HG02943 (cell line): ENCODE data around the gene CERS1.

ENCODE experiments used
- ATAC-seq: cut with Tn5 transposase; IDR thresholded peaks from one replicate; pipeline ENCODE4 v1.9.1; 2021; ENCODE audit warnings: mild to moderate bottlenecking, low read depth, moderate library complexity; ENCODE audit not compliant: unreplicated experiment

Gene CERS1

DNA sequence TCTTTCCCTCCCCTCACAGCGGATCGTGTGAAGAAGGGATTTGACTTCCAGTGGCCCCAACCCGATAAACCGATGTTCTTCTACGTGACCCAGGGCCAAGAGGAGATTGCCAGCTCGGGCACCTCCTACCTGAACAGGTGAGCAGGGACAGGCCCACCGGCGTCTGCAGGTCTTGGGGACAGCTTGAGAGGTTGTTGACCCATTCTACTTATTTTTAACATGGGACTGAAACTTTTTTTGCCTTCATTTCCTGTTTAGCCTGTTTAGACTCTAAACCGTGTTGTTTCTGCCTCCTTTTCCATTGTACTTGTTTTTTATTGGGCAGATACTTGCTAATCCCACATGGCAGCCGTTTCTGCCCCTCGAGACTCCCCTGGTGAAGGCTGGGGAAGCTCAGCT lies 35.7 kb downstream of the CERS1 start:
- ATAC-seq = no peak

DNA sequence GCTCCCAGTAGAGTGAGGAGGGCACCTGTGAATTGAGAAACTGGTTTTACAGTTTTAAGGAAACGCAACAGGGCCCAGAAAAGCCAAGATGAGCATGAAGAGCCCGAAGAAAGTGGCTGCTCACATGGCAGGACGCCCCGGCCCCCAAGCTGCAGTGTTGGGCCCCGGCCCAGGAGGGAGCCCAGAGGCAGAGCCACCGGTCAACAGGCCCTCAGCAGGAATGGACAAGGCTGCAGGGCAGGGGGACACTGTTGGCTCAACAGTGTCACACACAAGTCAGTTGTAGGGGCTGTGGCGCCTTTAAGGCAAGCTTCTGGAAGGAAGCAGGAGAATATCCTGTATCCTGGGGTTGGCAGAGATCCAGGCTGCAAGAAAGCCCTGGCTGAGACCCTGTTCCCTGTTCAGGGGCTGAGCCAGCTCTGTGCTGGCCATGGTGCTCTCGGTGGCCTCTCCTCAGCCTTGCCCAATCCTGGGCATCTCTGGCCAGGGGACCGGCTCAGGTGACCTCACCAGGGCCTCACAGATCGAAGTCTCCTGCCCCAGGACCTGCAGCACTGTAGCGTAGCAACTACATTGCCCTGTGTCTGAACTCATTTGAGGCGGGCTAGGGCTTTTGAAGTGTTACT lies 36.2 kb downstream of the CERS1 start:
- no peak for ATAC-seq

DNA sequence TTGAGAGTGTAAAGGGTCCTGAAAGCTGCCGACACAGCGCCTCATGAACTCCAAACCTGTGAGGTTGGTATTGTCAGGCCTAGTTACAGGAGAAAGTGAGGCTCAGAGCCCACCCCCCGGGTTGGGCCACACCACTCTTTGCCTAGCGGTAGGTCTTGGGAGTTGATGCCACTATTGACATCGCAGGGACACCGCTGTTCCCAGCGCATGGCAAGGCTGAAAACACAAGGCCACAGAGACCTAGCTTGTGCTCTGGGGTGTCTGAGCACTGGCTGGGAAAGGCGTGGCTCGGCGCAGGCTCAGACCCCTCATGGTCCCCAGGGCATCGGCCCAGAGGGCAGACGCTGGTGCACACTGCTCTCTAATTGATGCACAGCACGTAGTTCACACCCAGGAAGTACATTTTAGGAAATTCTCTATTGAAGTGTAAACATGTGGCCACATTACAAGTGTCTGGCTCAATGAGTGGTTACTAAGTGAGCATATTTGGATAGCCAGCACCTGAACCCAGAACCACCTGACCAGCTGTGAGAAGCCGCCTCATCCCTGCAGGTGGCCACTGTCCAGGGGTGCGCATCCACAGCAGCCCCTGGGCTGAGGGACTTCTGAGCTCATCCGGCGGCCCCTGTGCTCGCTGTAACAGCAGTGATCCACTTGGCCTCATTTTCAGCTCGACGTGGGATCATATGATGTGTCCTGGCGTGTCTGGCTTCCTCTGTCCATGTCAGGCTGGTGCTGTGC lies 36.9 kb downstream of the CERS1 start:
- ATAC-seq = no peak

DNA sequence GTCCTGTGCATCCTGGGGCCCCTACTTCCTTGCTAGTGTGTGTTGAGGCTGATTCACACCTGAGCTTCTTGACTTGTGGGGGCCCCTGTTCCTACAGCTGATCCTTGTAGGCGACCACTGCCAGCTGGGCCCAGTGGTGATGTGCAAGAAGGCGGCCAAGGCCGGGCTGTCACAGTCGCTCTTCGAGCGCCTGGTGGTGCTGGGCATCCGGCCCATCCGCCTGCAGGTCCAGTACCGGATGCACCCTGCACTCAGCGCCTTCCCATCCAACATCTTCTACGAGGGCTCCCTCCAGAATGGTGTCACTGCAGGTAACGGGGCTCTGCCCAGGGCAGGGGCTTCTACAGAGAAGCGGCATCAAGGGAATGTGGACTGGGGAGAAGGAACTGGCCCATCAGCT lies 38.7 kb downstream of the CERS1 start:
- ATAC-seq = no peak

DNA sequence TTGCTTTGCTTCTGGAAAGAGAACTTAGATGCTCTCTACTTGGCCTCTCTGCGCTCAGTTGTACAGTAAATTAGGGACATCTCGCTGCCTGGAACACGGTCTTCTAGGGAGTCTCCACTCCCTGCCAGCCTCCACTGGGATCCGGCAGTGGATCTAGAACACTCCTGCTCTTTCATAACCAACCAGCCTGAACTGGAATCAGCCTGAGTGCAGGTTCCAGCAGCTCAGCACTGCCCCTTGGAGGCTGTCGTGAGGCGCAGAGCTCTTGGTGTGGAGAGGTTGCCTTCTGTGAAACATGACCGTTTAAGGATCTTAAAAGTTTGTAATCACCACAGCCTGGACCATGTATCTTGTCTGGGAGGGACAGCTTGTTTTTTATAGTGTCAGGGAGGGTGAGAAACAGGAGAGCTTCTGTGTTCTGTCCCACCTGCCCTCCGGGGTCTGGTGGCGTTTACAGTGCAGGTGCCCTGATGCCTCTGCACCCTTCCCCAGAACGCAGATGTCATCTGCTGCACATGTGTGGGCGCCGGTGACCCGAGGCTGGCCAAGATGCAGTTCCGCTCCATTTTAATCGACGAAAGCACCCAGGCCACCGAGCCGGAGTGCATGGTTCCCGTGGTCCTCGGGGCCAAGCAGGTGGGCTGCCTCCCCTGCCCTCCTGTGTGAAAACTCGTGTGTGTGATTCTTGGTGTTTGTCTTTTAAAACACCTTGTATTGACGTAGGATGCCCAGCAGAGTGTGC lies 39.4 kb downstream of the CERS1 start:
- no peak for ATAC-seq

DNA sequence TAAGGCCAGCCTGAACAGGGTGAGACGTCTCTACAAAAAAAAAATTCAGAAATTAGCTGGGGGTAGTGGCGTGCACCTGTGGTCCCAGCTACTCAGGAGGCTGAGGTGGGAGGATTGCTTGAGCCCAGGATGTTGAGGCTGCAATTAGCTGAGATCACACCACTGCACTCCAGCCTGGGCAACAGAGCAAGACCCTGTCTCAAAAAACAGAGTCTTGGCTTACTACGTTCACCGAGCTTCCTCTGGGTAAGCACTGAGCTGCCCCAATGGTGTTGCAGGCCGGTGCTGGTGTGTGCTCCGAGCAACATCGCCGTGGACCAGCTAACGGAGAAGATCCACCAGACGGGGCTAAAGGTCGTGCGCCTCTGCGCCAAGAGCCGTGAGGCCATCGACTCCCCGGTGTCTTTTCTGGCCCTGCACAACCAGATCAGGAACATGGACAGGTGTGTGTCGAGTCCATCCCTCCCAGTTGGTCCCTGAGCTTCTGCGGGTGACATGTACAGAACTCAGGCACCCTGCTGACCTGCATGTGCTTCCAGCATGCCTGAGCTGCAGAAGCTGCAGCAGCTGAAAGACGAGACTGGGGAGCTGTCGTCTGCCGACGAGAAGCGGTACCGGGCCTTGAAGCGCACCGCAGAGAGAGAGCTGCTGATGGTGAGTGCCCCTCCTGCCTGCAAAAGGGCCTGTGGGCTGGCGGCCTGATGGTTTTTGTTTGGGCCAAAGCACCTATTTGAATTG lies 40.1 kb downstream of the CERS1 start:
- no peak for ATAC-seq

DNA sequence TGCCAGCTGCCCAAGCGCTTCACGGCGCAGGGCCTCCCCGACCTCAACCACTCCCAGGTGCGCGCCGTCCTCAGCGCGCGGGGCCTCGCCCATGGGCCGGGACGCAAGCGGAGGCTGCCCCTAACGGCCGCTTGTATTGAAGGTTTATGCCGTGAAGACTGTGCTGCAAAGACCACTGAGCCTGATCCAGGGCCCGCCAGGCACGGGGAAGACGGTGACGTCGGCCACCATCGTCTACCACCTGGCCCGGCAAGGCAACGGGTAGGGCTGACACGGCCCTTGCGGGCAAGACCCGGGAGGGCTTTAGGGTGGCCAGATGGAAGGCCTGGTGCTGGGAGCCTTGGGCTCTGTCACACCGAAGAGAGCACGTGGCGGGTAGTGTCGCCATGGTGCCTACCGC lies 41.0 kb downstream of the CERS1 start:
- ATAC-seq = no peak

DNA sequence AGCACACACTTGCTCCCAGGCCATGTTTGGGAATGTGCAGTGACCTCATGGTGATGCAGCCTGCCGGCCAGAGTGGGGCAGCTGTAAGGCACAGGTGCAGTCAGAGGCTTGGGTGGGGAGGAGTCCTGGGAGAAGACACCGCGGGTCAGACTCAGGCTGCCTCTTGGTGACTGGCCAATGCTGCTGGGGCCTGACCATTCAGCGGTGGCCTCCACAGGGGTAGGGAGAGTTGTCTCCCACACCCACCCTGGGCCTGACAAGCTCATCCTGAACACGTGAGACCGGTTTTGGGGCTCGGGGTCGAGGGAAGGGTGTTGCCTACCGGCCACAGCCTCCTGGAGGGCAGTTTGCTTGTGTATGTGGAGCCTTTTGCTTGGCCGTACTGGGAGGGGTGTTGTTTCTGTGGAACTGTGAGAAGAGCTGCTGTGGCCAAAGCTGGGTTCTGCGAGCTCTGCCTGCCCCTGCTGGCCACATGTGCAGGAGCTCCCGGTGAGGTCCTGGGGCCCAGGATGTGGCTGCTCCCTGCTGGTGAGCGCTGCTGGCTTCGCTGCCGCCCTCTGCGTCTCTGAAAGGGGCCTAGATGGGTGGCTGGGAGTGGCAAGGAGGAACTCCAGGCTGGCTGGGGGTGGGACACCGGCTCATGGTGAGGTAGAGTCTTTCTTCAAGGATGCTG lies 42.1 kb downstream of the CERS1 start:
- no peak for ATAC-seq

DNA sequence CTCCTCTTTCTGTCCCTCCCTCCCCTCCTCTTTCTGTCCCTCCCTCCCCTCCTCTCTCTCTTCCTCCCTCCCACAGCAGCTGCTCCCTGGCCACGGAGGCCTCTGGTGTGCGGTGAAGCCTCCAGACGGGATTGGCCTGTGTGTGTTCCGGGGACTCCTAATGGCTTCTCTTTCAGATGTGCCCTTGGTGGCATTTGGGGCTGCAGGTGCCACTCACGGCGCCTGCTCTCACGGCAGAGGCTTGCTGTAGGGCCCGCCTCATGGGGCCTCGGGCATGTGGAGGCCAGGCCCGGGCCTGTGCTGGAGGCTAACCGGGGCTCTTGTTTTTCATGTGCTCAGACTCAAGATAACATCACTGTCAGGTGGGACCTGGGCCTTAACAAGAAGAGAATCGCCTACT lies 43.3 kb downstream of the CERS1 start:
- ATAC-seq = no peak

DNA sequence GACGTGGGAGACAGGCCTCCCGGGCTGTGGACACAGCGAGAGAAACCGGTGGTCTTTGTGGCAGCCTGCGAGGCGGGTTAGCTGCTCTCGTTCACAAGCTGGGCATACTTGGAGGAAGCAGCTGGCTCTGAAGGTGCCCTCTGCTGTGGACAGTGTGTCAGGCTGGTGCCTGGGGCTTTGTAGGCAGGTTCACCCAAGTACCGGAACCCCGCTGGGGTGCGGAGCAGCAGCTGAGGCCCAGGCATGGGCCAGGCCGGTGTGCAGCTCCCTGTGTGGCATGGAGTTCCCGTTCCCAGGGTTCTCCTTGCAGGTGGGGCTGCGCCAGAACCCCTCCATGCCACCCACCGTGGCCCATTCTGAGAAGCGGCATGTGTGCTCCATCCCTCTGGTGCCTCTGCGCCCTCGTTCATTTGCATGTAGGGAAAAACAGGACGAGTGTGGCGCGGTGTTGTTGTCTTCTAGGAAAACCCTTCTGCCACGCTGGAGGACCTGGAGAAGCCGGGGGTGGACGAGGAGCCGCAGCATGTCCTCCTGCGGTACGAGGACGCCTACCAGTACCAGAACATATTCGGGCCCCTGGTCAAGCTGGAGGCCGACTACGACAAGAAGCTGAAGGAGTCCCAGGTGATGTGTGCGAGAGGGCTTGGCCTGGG lies 44.2 kb downstream of the CERS1 start:
- no peak for ATAC-seq

DNA sequence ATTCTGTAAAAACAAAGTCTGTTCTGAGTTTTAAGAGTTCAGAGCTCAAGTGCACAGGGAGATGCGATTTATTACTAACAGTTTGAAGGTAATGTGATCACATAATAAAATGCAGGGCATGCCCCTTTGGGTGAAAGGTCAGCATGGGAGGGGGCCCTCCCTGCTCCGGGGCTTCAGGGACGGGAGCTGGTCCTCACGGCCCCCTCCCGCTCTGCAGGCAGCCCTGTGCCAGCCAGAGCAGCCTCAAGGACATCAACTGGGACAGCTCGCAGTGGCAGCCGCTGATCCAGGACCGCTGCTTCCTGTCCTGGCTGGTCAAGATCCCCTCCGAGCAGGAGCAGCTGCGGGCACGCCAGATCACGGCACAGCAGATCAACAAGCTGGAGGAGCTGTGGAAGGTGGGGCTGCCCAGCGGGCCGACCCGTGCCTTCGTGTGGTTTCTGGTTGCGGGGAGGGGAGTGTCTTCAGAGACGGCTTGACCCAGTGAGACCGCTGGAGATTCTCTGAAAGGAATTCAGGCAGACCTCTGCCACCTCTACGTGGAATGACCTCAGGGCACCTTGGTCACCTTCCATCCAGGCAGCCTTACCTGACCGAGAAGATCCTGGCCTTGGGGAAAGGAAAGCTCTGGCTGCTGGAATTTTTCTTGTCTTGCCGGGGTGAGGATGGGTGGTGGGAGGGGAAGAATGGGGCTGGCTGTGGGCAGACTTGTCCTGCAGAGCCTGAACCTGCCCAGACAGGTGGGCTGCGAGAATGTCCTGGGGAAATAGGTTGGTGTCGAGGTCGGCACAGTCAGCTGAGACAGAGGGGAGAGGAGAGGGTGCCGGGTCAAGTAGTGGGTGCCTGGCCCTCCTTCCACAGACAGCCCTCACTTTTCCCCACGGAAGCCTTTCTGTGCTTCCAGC lies 45.2 kb downstream of the CERS1 start:
- no peak for ATAC-seq

DNA sequence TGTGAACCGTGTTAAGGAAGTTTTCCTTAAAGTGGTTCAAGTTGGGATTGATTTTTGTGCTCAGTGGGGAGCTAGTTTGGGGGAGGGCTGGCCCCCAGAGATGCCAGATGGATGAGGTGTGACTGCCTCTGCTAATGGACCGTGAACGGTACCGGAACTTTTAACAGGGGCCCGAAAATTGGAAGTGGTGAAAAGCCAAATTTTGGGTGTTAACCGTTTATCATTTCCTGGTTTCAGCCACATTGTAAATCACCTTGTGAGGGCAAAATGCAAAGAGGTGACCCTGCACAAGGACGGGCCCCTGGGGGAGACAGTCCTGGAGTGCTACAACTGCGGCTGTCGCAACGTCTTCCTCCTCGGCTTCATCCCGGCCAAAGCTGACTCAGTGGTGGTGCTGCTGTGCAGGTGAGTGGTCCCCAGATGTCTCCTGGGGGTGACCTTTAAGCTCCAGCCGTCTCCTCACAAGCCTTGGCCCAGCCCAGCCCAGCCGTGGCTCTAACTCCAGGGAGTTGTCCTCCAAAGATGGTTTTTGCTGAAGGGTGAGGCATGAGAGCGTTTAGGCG lies 46.0 kb downstream of the CERS1 start:
- no peak for ATAC-seq

DNA sequence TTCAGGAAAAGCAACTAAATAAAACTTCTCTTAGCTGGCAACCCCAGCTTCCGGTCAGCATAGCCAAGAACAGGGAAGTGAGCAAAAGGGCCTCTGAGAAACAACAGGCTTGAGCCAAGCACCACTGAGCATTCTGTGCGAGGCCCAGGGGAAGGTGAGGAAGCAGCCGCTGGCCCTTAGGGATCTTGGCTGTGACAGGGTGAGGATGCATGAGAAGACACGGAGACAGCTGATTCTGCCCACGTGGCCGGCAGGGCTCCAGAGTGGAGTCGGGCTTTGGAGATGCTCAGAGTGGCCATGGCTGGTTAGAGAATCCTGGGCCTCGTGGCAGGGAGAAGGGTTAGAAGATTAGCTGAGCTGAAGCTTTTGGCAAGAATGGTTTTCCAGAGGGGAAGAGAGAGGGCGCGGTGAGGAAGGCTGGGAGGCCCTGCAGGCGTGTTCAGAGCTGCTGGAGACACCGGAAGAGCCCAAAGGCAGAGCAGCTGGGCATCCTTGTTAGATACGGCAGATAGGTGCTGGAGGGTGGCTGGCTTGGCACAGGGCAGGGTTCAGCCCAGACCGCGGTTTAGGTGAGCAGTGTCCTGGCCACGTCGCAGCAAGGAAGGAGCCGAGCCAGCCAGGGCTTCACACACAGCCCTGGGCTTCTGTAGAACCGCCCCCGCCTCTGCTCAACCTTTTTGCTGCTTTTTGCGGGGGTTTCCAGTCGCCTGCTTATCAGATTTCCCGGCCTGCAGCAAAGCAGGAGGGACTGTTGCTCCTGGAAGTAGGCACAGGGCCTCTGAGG lies 46.9 kb downstream of the CERS1 start:
- ATAC-seq = no peak

DNA sequence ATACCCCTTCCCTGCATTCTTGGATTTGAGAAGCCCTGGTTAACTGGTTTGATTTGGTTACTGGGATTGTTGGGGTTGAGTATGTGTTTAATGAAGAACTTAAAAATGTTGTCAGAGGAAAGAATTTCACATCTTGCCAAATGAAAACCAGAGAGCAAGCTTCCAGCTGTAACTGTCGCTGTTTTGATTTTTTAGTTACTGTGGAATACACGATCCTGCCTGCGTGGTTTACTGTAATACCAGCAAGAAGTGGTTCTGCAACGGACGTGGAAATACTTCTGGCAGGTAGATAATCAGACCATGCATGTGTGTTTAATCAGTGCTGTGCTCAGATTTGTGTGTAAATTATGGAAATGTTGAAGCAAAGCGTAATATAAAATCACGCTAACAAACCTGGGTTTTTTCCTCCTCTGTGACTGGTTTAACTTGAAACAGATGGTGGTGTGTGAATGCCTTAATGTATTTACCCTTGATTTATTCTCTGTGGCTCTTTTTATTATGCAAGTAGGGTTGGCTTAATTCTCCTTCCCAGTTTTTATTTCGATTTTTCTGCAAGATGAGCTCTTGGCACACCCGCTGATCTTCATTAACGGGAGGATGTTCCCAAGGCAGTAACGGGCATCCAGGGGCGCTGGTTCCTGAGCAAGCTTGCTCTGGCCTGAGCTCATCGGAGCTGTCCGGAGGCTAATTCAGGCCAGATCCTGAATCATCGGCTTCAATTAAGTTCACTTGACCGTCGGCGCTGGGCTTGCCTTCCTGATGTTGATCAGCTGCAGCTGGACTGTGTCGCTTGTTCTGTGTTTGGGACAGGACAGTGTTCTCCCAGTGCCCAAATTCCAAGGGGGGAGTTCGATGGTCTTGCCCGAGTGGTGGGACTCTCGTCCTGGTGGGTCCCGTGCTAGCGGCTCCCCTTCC lies 48.2 kb downstream of the CERS1 start:
- no peak for ATAC-seq

DNA sequence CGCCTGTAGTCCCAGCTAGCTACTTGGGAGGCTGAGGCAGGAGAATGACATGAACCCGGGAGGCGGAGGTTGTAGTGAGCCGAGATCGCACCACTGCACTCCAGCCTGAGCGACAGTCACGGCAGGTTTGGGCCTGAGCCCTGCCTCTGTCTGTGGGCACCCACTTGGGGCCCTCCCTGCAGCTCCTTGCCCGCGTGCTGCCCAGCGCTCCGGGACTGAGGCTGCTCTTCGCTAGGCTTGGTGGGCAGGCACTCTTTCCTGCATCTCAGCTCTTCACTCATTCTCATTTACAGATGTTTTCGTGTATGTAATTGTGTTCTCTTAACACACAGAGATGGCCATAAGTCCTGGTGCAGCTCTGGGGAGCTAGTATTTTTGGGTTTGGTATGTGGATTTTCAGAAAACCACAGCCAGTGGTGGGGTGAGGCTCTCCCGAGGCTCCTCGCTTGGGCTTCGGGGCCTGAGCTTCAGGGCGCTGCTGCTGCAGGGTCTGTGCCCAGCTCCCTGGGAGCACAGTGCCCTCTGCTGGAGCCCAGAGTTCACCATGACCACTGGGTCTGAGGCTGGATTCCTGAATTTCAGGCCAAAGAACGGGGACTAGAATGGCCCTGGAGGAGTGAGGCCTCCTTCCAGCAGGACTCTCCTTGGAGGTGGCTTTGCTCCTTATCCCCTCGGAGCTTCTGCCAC lies 49.0 kb downstream of the CERS1 start:
- no peak for ATAC-seq

DNA sequence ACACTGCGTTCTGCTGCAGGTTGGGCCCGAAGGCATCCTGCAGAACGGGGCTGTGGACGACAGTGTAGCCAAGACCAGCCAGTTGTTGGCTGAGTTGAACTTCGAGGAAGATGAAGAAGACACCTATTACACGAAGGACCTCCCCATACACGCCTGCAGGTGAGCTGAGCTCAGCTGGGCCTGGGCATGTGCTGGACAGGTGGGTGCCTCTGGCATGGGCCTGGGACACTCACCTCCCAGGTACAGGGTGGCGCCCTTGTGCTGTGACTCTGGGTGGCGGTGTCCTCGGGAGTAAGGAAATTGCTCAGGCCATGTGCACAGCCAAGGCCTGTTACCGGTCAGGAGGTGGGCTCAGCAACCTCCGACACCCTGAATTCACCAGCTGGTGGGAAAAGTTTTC lies 50.0 kb downstream of the CERS1 start:
- ATAC-seq = no peak
